H1 (cell line): Measurements from ENCODE around the gene CD300LB. TPM values are rescaled to one million over a fixed set of nuclear protein-coding genes. Genes with fewer than 3 reads are reported as not detected.

Experiments
- CTCF ChIA-PET: fragments of 300-600 bp; sonication (Branson Sonifier 250); formaldehyde crosslinking; loops from one replicate; lab custom pipeline; 2021; ENCODE audit not compliant: partially characterized antibody; lab: Charles Lee
- POLR2A ChIA-PET: fragments of 300-600 bp; sonication (Branson Sonifier 250); formaldehyde crosslinking; loops from one replicate; lab custom pipeline; 2021; ENCODE audit warnings: inconsistent platforms; ENCODE audit not compliant: partially characterized antibody; lab: Charles Lee
- DNase-seq, 2 experiments: peaks; one replicate each; pipeline versions ENCODE4 v3.0.0 to v3.0.0-alpha.2; 2010 to 2022; ENCODE audit warnings: low spot score in 2 of 2, low read depth in 1 of 2, mixed read lengths in 1 of 2
- FAIRE-seq: peaks from 2 replicates; lab custom pipeline; 2011; peaks lifted over from hg19 to GRCh38; lab: Jason Lieb, UNC
- H2AFZ ChIP-seq: 2 replicates; pipeline ENCODE4 v1.8.1; 2012; ENCODE audit warnings: low read length, inconsistent platforms
- H2AK5ac ChIP-seq: 2 replicates; pipeline ENCODE4 v1.6.1; 2013; ENCODE audit warnings: low read depth, low read length
- H2BK120ac ChIP-seq: replicated peaks from 2 replicates; pipeline ENCODE3; 2013; ENCODE audit warnings: low read depth, low read length, inconsistent platforms
- H2BK12ac ChIP-seq: 2 replicates; pipeline ENCODE4 v1.6.1; 2013; ENCODE audit warnings: low read depth, low read length
- H2BK15ac ChIP-seq: 2 replicates; pipeline ENCODE4 v1.6.1; 2013; ENCODE audit warnings: low read length
- H2BK20ac ChIP-seq: 2 replicates; pipeline ENCODE4 v1.6.1; 2013; ENCODE audit warnings: low read length
- H2BK5ac ChIP-seq: 2 replicates; pipeline ENCODE4 v1.6.1; 2013; ENCODE audit warnings: low read depth, low read length
- H3K14ac ChIP-seq: 2 replicates; pipeline ENCODE4 v1.6.1; 2013; ENCODE audit warnings: inconsistent platforms; ENCODE audit not compliant: insufficient read length
- H3K18ac ChIP-seq: 2 replicates; pipeline ENCODE4 v1.6.1; 2013; ENCODE audit warnings: low read length; ENCODE audit errors: extremely low read depth
- H3K23ac ChIP-seq: 2 replicates; pipeline ENCODE4 v1.6.1; 2013; ENCODE audit warnings: inconsistent platforms; ENCODE audit not compliant: insufficient read length
- H3K23me2 ChIP-seq: 2 replicates; pipeline ENCODE4 v1.6.1; 2013; ENCODE audit warnings: low read depth, low read length
- H3K27ac ChIP-seq: 2 replicates; pipeline ENCODE4 v1.6.1; 2011; ENCODE audit warnings: low read depth, low read length, inconsistent platforms
- H3K27me3 ChIP-seq, 4 experiments: replicated peaks in 1 of 4; 1 replicate in 1 of 4; 2 replicates in 3 of 4; pipeline versions ENCODE4 v1.6.1 to v1.8.1; 2011 to 2013; ENCODE audit warnings: low read length in 3 of 4, mild to moderate bottlenecking in 3 of 4, inconsistent platforms in 2 of 4, mixed read lengths in 2 of 4, moderate library complexity in 1 of 4; ENCODE audit not compliant: control insufficient read depth in 3 of 4, insufficient read depth in 3 of 4; ENCODE audit errors: extremely low read depth in 1 of 4
- H3K36me3 ChIP-seq, 4 experiments: 2 replicates each; pipeline versions ENCODE4 v1.6.1 to v1.8.1; 2011 to 2013; ENCODE audit warnings: mild to moderate bottlenecking in 4 of 4, low read length in 3 of 4, moderate library complexity in 2 of 4, control low read depth in 1 of 4, inconsistent platforms in 1 of 4; ENCODE audit not compliant: insufficient read depth in 4 of 4, control insufficient read depth in 2 of 4
- H3K4ac ChIP-seq: replicated peaks from 2 replicates; pipeline ENCODE3; 2013; ENCODE audit warnings: low read length, low read depth, mixed read lengths, inconsistent platforms; ENCODE audit not compliant: insufficient read length
- H3K4me1 ChIP-seq, 4 experiments: replicated peaks in 1 of 4; 1 replicate in 1 of 4; 2 replicates in 3 of 4; pipeline versions ENCODE4 v1.6.1 to v1.8.1; 2011 to 2013; ENCODE audit warnings: low read length in 3 of 4, inconsistent platforms in 2 of 4, mixed read lengths in 1 of 4; ENCODE audit not compliant: insufficient read depth in 4 of 4, control insufficient read depth in 3 of 4
- H3K4me2 ChIP-seq, 2 experiments: 2 replicates each; pipeline versions ENCODE4 v1.6.1 to v1.8.1; 2011 to 2013; ENCODE audit warnings: low read depth in 2 of 2, low read length in 2 of 2, control low read depth in 1 of 2, inconsistent platforms in 1 of 2, mild to moderate bottlenecking in 1 of 2; ENCODE audit not compliant: insufficient read depth in 1 of 2
- H3K4me3 ChIP-seq, 4 experiments: fragments of 200-600, 300-600 bp in 1 of 4; sonication (generic), shearing (Covaris generic), sonication (Bioruptor Twin) in 1 of 4; 2 replicates each; pipeline versions ENCODE4 v1.5.1 to v1.8.1; 2011 to 2016; ENCODE audit warnings: low read length in 4 of 4, low read depth in 3 of 4, control low read depth in 2 of 4, inconsistent platforms in 2 of 4, mild to moderate bottlenecking in 2 of 4, mixed read lengths in 1 of 4, moderate library complexity in 1 of 4; ENCODE audit not compliant: insufficient read depth in 2 of 4; ENCODE audit errors: extremely low read depth in 1 of 4
- H3K56ac ChIP-seq: replicated peaks from 2 replicates; pipeline ENCODE3; 2013; ENCODE audit warnings: low read depth, mild to moderate bottlenecking, mixed read lengths, low read length, inconsistent platforms; ENCODE audit not compliant: insufficient read length
- H3K79me1 ChIP-seq: 2 replicates; pipeline ENCODE4 v1.6.1; 2013; ENCODE audit warnings: low read depth, low read length, control low read depth
- H3K79me2 ChIP-seq, 2 experiments: 2 replicates each; pipeline versions ENCODE4 v1.6.1 to v1.8.1; 2012 to 2013; ENCODE audit warnings: low read length in 2 of 2, mild to moderate bottlenecking in 2 of 2, inconsistent platforms in 1 of 2; ENCODE audit not compliant: insufficient read depth in 2 of 2, control insufficient read depth in 1 of 2
- H3K9ac ChIP-seq, 4 experiments: replicated peaks in 1 of 4; 1 replicate in 1 of 4; 2 replicates in 3 of 4; pipeline versions ENCODE4 v1.6.1 to v1.8.1; 2011 to 2013; ENCODE audit warnings: low read depth in 3 of 4, low read length in 3 of 4, control low read depth in 2 of 4, mild to moderate bottlenecking in 2 of 4, moderate library complexity in 2 of 4, inconsistent platforms in 1 of 4; ENCODE audit errors: extremely low read depth in 1 of 4
- H3K9me3 ChIP-seq, 2 experiments: 2 replicates each; pipeline versions ENCODE4 v1.6.1 to v1.8.1; 2012 to 2013; ENCODE audit warnings: mild to moderate bottlenecking in 2 of 2, moderate library complexity in 2 of 2, control low read depth in 1 of 2, inconsistent platforms in 1 of 2, low read depth in 1 of 2, low read length in 1 of 2, mixed read lengths in 1 of 2; ENCODE audit not compliant: insufficient read depth in 2 of 2
- H4K20me1 ChIP-seq, 2 experiments: replicated peaks in 1 of 2; 2 replicates each; pipeline versions ENCODE3 to v1.8.1; 2011 to 2013; ENCODE audit warnings: inconsistent platforms in 2 of 2, low read length in 2 of 2, mild to moderate bottlenecking in 1 of 2; ENCODE audit not compliant: insufficient read depth in 2 of 2, control insufficient read depth in 1 of 2
- H4K5ac ChIP-seq: 2 replicates; pipeline ENCODE4 v1.6.1; 2013; ENCODE audit warnings: low read length, low read depth, mixed read lengths, inconsistent platforms; ENCODE audit not compliant: insufficient read length
- H4K8ac ChIP-seq: 2 replicates; pipeline ENCODE4 v1.8.0; 2013; ENCODE audit warnings: mild to moderate bottlenecking, moderate library complexity, low read length, inconsistent platforms; ENCODE audit not compliant: insufficient read depth; ENCODE audit errors: extremely low read depth
- H4K91ac ChIP-seq: replicated peaks from 2 replicates; pipeline ENCODE3; 2013; ENCODE audit warnings: low read length, mixed read lengths, inconsistent platforms; ENCODE audit not compliant: insufficient read length
- CHD1 ChIP-seq: IDR thresholded peaks from 2 replicates; pipeline ENCODE4 v1.6.1; 2012; ENCODE audit warnings: low read depth, low read length, improper control_type of control experiment
- JUND ChIP-seq: IDR thresholded peaks from 2 replicates; pipeline ENCODE4 v1.6.1; 2011; ENCODE audit warnings: mild to moderate bottlenecking, improper control_type of control experiment, low read length
- MAFK ChIP-seq: IDR thresholded peaks from 2 replicates; pipeline ENCODE4 v1.6.1; 2012; ENCODE audit warnings: low read depth, mild to moderate bottlenecking, improper control_type of control experiment, low read length
- NANOG ChIP-seq: IDR thresholded peaks from 2 replicates; pipeline ENCODE4 v1.6.1; 2011; ENCODE audit warnings: low read length, low read depth, mild to moderate bottlenecking, inconsistent platforms; ENCODE audit not compliant: insufficient read depth, poor library complexity, severe bottlenecking
- POLR2A ChIP-seq, 2 experiments: IDR thresholded peaks; 1 replicate in 1 of 2; 2 replicates in 1 of 2; pipeline ENCODE4 v1.6.1; 2011; ENCODE audit warnings: low read depth in 2 of 2, low read length in 2 of 2, mild to moderate bottlenecking in 2 of 2; ENCODE audit errors: control extremely low read depth in 1 of 2
- RXRA ChIP-seq: IDR thresholded peaks from 2 replicates; pipeline ENCODE4 v1.6.1; 2011; ENCODE audit warnings: low read depth, mild to moderate bottlenecking, low read length, moderate library complexity; ENCODE audit not compliant: insufficient read depth
- SAP30 ChIP-seq: fragments of 300-600 bp; sonication (generic); IDR thresholded peaks from 2 replicates; pipeline ENCODE4 v1.7.1; 2012; ENCODE audit warnings: low read length, moderate library complexity, mild to moderate bottlenecking, inconsistent platforms; ENCODE audit not compliant: insufficient read depth, insufficient replicate concordance
- SIRT6 ChIP-seq: IDR thresholded peaks from one replicate; pipeline ENCODE4 v1.7.1; 2012; ENCODE audit warnings: low read length, inconsistent platforms
- SP4 ChIP-seq: IDR thresholded peaks from 2 replicates; pipeline ENCODE4 v1.6.1; 2012; ENCODE audit warnings: low read length, inconsistent platforms
- SRF ChIP-seq: IDR thresholded peaks from 2 replicates; pipeline ENCODE4 v1.6.1; 2011; ENCODE audit warnings: mild to moderate bottlenecking, low read depth, low read length, moderate library complexity
- TEAD4 ChIP-seq: IDR thresholded peaks from 2 replicates; pipeline ENCODE4 v1.6.1; 2012; ENCODE audit warnings: low read depth, low read length, inconsistent platforms, mixed read lengths
- USF2 ChIP-seq: IDR thresholded peaks from 2 replicates; pipeline ENCODE4 v1.6.1; 2011; ENCODE audit warnings: low read length, improper control_type of control experiment
- WGBS, 2 experiments: shearing (Covaris generic) in 1 of 2; methylation state at CpG; one replicate each; pipeline versions ENCODE4 v1.1.6 to v1.1.7; 2013 to 2015; ENCODE audit warnings: low lambda C conversion rate in 2 of 2, mixed read lengths in 2 of 2, inconsistent platforms in 1 of 2, low coverage in 1 of 2, missing lambda C conversion rate in 1 of 2; ENCODE audit not compliant: insufficient replicate concordance in 2 of 2, insufficient coverage in 1 of 2, insufficient read length in 1 of 2; ENCODE audit errors: extremely low coverage in 1 of 2, missing lambda C conversion rate in 1 of 2; 5-methylcytosine and 5-hydroxymethylcytosine counted together
- polyA plus RNA-seq, 7 experiments: library from polyadenylated mRNA; depleted of rRNA in 3 of 7; stranded (reverse) in 5 of 7; unstranded in 2 of 7; fragments of >200 nt in 5 of 7; fragments of 200-250 nt in 2 of 7; gene quantifications; 1 replicate in 5 of 7; 2 replicates in 1 of 7; 4 replicates in 1 of 7; pipeline versions ENCODE4 v1.2.1 to v1.2.3, GENCODE V29; 2011 to 2013; ENCODE audit warnings: missing spikeins in 2 of 7, mixed read lengths in 2 of 7
- total RNA-seq: library from RNA; stranded (reverse); fragmentation: NEBNext Ultra II Directional; extraction: Animal tissue kit (Norgen Biotek cat#: 25700); gene quantifications from 2 replicates; pipeline ENCODE4 v1.2.1, GENCODE V29; 2021
- TF ChIP-seq, protein P1 (sequence below): IDR thresholded peaks from 2 replicates; pipeline ENCODE4 v1.6.1; 2012; ENCODE audit warnings: inconsistent platforms

Gene CD300LB
- total and polyA plus RNA-seq, 2 of the 8 experiments (the other 6 are each of a cell fraction or from before 2014, with no cell fraction given): not detected

DNA sequence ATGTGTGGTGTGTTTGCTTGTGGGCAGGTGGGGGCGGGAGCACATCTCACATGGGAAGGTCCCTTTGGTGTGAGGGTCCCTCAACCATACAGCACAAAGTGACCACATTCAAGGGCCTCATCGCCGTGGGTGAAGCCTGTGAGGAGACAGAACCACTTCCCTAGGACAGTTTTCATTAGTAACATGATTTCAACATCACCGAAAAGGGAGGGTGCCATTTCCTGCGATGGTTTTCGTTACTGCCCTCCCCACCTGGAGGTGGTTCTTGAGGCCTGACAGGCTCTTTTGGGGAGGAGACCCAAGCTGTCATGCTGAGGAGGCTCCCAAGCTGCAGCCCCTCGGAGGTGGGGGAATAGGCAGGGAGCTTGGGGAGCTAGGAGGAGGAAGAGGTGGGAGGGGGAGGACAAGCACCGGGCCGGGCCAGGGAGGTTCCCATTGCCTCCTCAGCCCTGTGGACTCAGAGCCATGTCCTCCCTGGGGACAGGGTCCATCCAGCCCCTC lies 9.5 kb downstream of the CD300LB start:
- ChIA-PET CTCF (interaction anchor here (1.0 to 1.7 kb wide), 4 partner anchors 64 to 163 kb away, joined by 3 to 6 read pairs (median 4); partner anchors contain the start of gene BTBD17), POLR2A (no interaction called here)
- H2AFZ ChIP-seq: no peak overlapping the region
- no peak overlapping the region for H4K91ac ChIP-seq
- H3K36me3 ChIP-seq: no peaks in the 10 kb centered on the region
- no peak overlapping the region for H3K18ac ChIP-seq
- no peak overlapping the region for H2BK20ac ChIP-seq
- FAIRE-seq (no peak), DNase-seq (no peak)
- no peaks in the 10 kb centered on the region for H3K79me2 ChIP-seq
- no peak overlapping the region for H3K14ac ChIP-seq
- no peak overlapping the region for H3K27ac ChIP-seq
- no peak overlapping the region for H3K56ac ChIP-seq
- H3K4me2 ChIP-seq: no peak overlapping the region
- no peak overlapping the region for H2BK5ac ChIP-seq
- no peak overlapping the region for H3K4ac ChIP-seq
- no peaks in the 10 kb centered on the region for H3K79me1 ChIP-seq
- peaks cover 0 to under 1% (median 0%) of the 10 kb centered on the region in 4 experiments; a peak in 1 of 7 replicates for H3K27me3 ChIP-seq
- peaks cover 0 to 2% of the 10 kb centered on the region in 2 experiments for H4K20me1 ChIP-seq
- 91% methylated on average over 7 of the region's 9 CpGs; no CpG with 5 or more reads in 1 of the 2 experiments for WGBS, 2 experiments
- no peak overlapping the region for H3K9ac ChIP-seq
- no peak overlapping the region for H3K4me3 ChIP-seq
- no peak overlapping the region for H4K5ac ChIP-seq
- no peak overlapping the region for H2BK15ac ChIP-seq
- H4K8ac ChIP-seq: no peak overlapping the region
- no peak overlapping the region for H2BK120ac ChIP-seq
- H2AK5ac ChIP-seq: no peak overlapping the region
- H3K4me1 ChIP-seq: no peaks in the 10 kb centered on the region
- H3K23ac ChIP-seq: no peak overlapping the region
- peaks cover 14 to 24% of the 10 kb centered on the region in 2 experiments; a peak in 3 of 4 replicates for H3K9me3 ChIP-seq
- no peaks in the 10 kb centered on the region for H3K23me2 ChIP-seq
- H2BK12ac ChIP-seq: no peak overlapping the region
- TF ChIP-seq SAP30: no peak
- no peak for TF ChIP-seq NANOG
- no peak for TF ChIP-seq POLR2A (IDR thresholded peaks at IDR 0.05; ENCODE audit: control extremely low read depth in 1 of 2, low read depth in 2 of 2, low read length in 2 of 2)
- TF ChIP-seq CHD1: no peak
- no peak for TF ChIP-seq SIRT6
- TF ChIP-seq RXRA: no peak
- TF ChIP-seq MAFK: no peak
- no peak for TF ChIP-seq TEAD4
- no peak for TF ChIP-seq SP4
- TF ChIP-seq, protein P1, sequence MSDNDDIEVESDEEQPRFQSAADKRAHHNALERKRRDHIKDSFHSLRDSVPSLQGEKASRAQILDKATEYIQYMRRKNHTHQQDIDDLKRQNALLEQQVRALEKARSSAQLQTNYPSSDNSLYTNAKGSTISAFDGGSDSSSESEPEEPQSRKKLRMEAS: no peak
- TF ChIP-seq JUND: no peak
- TF ChIP-seq USF2: no peak
- no peak for TF ChIP-seq SRF
